GM18511 (cell line): ENCODE data around the gene VWF.
"Not testable (repeated sequence)": the region's sequence is repeated elsewhere in the genome, so short reads cannot be mapped to it uniquely, and the experiment has no call there.

Experiments used
- ATAC-seq: cut with Tn5 transposase; IDR thresholded peaks from one replicate; pipeline ENCODE4 v1.9.1; 2021; ENCODE audit warnings: mild to moderate bottlenecking, moderate library complexity; ENCODE audit not compliant: unreplicated experiment

VWF gene

GRCh38 chr12:6106218-6106617 lies 18.3 kb downstream of the VWF start:
- no peak for ATAC-seq

GRCh38 chr12:6104842-6105241 lies 19.6 kb downstream of the VWF start:
- no peak for ATAC-seq

- ATAC-seq, result no peak
Measured at GRCh38 chr12:6104027-6104426, 20.4 kb downstream of the VWF start.

GRCh38 chr12:6102021-6102420 lies 22.4 kb downstream of the VWF start:
- ATAC-seq, result not testable (repeated sequence)

GRCh38 chr12:6099316-6099715 lies 25.2 kb downstream of the VWF start:
- ATAC-seq, result no peak

- ATAC-seq, result no peak
Measured at GRCh38 chr12:6097411-6097810, 27.1 kb downstream of the VWF start.

- ATAC-seq, result no peak
Measured at GRCh38 chr12:6096527-6096926, 27.9 kb downstream of the VWF start.

- ATAC-seq, result no peak
Measured at GRCh38 chr12:6095269-6095668, 29.2 kb downstream of the VWF start.

GRCh38 chr12:6093764-6094163 lies 30.7 kb downstream of the VWF start:
- no peak for ATAC-seq

GRCh38 chr12:6092784-6093722 lies 31.4 kb downstream of the VWF start:
- ATAC-seq, result no peak

- ATAC-seq, result no peak
Measured at GRCh38 chr12:6091786-6092566, 32.5 kb downstream of the VWF start.

- ATAC-seq, result no peak
Measured at GRCh38 chr12:6090803-6091202, 33.7 kb downstream of the VWF start.

- ATAC-seq, result no peak
Measured at GRCh38 chr12:6088921-6089747, 35.3 kb downstream of the VWF start.

- ATAC-seq, result no peak
Measured at GRCh38 chr12:6086316-6086715, 38.2 kb downstream of the VWF start.

GRCh38 chr12:6085841-6086240 lies 38.6 kb downstream of the VWF start:
- ATAC-seq, result no peak

- ATAC-seq, result no peak
Measured at GRCh38 chr12:6084969-6085450, 39.5 kb downstream of the VWF start.

- no peak for ATAC-seq
Measured at GRCh38 chr12:6084261-6084968, 40.1 kb downstream of the VWF start.

GRCh38 chr12:6083601-6084000 lies 40.9 kb downstream of the VWF start:
- ATAC-seq, result no peak

- no peak for ATAC-seq
Measured at GRCh38 chr12:6082613-6083012, 41.9 kb downstream of the VWF start.
